Suprapubic skin (tissue), 4 donors: ENCODE results near the gene MXI1. TPM values are rescaled to one million over a fixed set of nuclear protein-coding genes. Genes with fewer than 3 reads are reported as not detected.

Source experiments
- DNase-seq, 2 donors: peaks; one replicate each; pipeline ENCODE4 v3.0.0-alpha.2; 2019; ENCODE audit warnings: low spot score in 2 of 2
- H3K27ac ChIP-seq: fragments of 200-600 bp; sonication (generic); one replicate; pipeline ENCODE4 v1.5.1; 2019
- H3K27me3 ChIP-seq: fragments of 200-600 bp; sonication (generic); one replicate; pipeline ENCODE4 v1.5.1; 2019
- H3K36me3 ChIP-seq: fragments of 200-600 bp; sonication (generic); one replicate; pipeline ENCODE4 v1.5.1; 2019
- H3K4me1 ChIP-seq: fragments of 200-600 bp; sonication (generic); one replicate; pipeline ENCODE4 v1.5.1; 2019
- H3K4me3 ChIP-seq: fragments of 200-600 bp; sonication (generic); one replicate; pipeline ENCODE4 v1.5.1; 2019; ENCODE audit warnings: mild to moderate bottlenecking
- H3K9me3 ChIP-seq: fragments of 200-600 bp; sonication (generic); one replicate; pipeline ENCODE4 v1.5.1; 2019
- CTCF ChIP-seq, 2 donors: fragments of 200-600 bp in 1 of 2; fragments of 450-650 bp in 1 of 2; sonication (generic) in 1 of 2; IDR thresholded peaks; one replicate each; pipeline ENCODE4 v1.5.1; 2016 to 2019; ENCODE audit warnings: antibody characterized with exemption in 2 of 2, mild to moderate bottlenecking in 1 of 2, moderate library complexity in 1 of 2
- EP300 ChIP-seq: sonication (generic); formaldehyde crosslinking; IDR thresholded peaks from one replicate; pipeline ENCODE4 v1.6.1; 2017; ENCODE audit warnings: antibody characterized with exemption
- POLR2A ChIP-seq, 2 donors: fragments of 450-650 bp; IDR thresholded peaks; one replicate each; pipeline ENCODE4 v1.6.1; 2017; ENCODE audit warnings: antibody characterized with exemption in 2 of 2, mild to moderate bottlenecking in 2 of 2, moderate library complexity in 2 of 2
- POLR2AphosphoS5 ChIP-seq, 3 donors: sonication (generic); formaldehyde crosslinking; IDR thresholded peaks; one replicate each; pipeline ENCODE4 v1.6.1; 2017; ENCODE audit warnings: antibody characterized with exemption in 3 of 3
- WGBS: methylation state at CpG from one replicate; pipeline ENCODE4 v1.1.5; 2018; 5-methylcytosine and 5-hydroxymethylcytosine counted together
- total RNA-seq, 4 donors: library from RNA; depleted of rRNA; stranded (reverse); fragments of >200 nt; gene quantifications; one replicate each; pipeline ENCODE4 v1.1.0, GENCODE V29; 2016

The MXI1 gene
- total RNA-seq, 4 donors from 2014 or later = 64.3 to 77.9 (median 70.9) TPM

GRCh38 chr10:110163192-110163773 lies 44.1 kb upstream of the MXI1 start:
- Histone ChIP-seq H3K4me1 (peaks cover 5% of the 10 kb centered on the region), H3K4me3 (no peak overlapping the region), H3K27ac (no peak overlapping the region), H3K9me3 (no peaks in the 10 kb centered on the region), H3K27me3 (peaks cover 35% of the 10 kb centered on the region), H3K36me3 (no peaks in the 10 kb centered on the region)
- TF ChIP-seq POLR2AphosphoS5 (IDR thresholded peaks at IDR 0.05) = no peak
- no peak for TF ChIP-seq EP300
- no peak for TF ChIP-seq CTCF (IDR thresholded peaks at IDR 0.05)
- no peak for TF ChIP-seq POLR2A (IDR thresholded peaks at IDR 0.05)
- no peak for DNase-seq
- WGBS = 87% methylated on average over 5 of the region's 5 CpGs

GRCh38 chr10:110163841-110164240 lies 43.6 kb upstream of the MXI1 start:
- no peaks in the 10 kb centered on the region for H3K36me3 ChIP-seq
- 52% methylated on average over 4 of the region's 4 CpGs for WGBS
- H3K4me3 ChIP-seq = no peak overlapping the region
- peaks cover 40% of the 10 kb centered on the region for H3K27me3 ChIP-seq
- no peak for TF ChIP-seq POLR2AphosphoS5 (IDR thresholded peaks at IDR 0.05)
- TF ChIP-seq CTCF (IDR thresholded peaks at IDR 0.05) = no peak
- TF ChIP-seq EP300 = no peak
- TF ChIP-seq POLR2A (IDR thresholded peaks at IDR 0.05) = no peak
- DNase-seq = peak in 1 of 2 donors; percentile 16
- H3K9me3 ChIP-seq = no peaks in the 10 kb centered on the region
- peaks cover 9% of the 10 kb centered on the region for H3K4me1 ChIP-seq
- no peak overlapping the region for H3K27ac ChIP-seq

GRCh38 chr10:110165239-110165638 lies 42.2 kb upstream of the MXI1 start:
- H3K9me3 ChIP-seq = no peaks in the 10 kb centered on the region
- H3K4me1 ChIP-seq = peaks cover 12% of the 10 kb centered on the region
- WGBS = 91% methylated on average over 6 of the region's 6 CpGs
- H3K36me3 ChIP-seq = no peaks in the 10 kb centered on the region
- TF ChIP-seq CTCF (IDR thresholded peaks at IDR 0.05) = no peak
- no peak for TF ChIP-seq EP300
- TF ChIP-seq POLR2AphosphoS5 (IDR thresholded peaks at IDR 0.05) = no peak
- no peak for TF ChIP-seq POLR2A (IDR thresholded peaks at IDR 0.05)
- peaks cover 53% of the 10 kb centered on the region for H3K27me3 ChIP-seq
- no peak overlapping the region for H3K4me3 ChIP-seq
- H3K27ac ChIP-seq = no peak overlapping the region
- peak in 1 of 2 donors; percentile 24 for DNase-seq

GRCh38 chr10:110167149-110167548 lies 40.3 kb upstream of the MXI1 start:
- H3K9me3 ChIP-seq = no peaks in the 10 kb centered on the region
- H3K27ac ChIP-seq = no peak overlapping the region
- no peak for TF ChIP-seq POLR2A (IDR thresholded peaks at IDR 0.05)
- no peak for TF ChIP-seq EP300
- DNase-seq = peak in 1 of 2 donors; percentile 15
- peaks cover 58% of the 10 kb centered on the region for H3K27me3 ChIP-seq
- H3K4me1 ChIP-seq = peaks cover 18% of the 10 kb centered on the region
- WGBS = 88% methylated on average over 7 of the region's 7 CpGs
- no peak overlapping the region for H3K4me3 ChIP-seq
- H3K36me3 ChIP-seq = no peaks in the 10 kb centered on the region

- H3K27me3 ChIP-seq = peaks cover 60% of the 10 kb centered on the region
- H3K27ac ChIP-seq = no peak overlapping the region
- WGBS = 9% methylated on average over 8 of the region's 10 CpGs
- peak in 1 of 2 donors; percentile 72 for DNase-seq
- peaks cover 18% of the 10 kb centered on the region for H3K4me1 ChIP-seq
- TF ChIP-seq CTCF (IDR thresholded peaks at IDR 0.05) = no peak
- no peak for TF ChIP-seq EP300
- no peak for TF ChIP-seq POLR2AphosphoS5 (IDR thresholded peaks at IDR 0.05)
- TF ChIP-seq POLR2A (IDR thresholded peaks at IDR 0.05) = no peak
- no peak overlapping the region for H3K4me3 ChIP-seq
- H3K36me3 ChIP-seq = no peaks in the 10 kb centered on the region
- no peaks in the 10 kb centered on the region for H3K9me3 ChIP-seq
Measured at GRCh38 chr10:110168601-110169481, 38.6 kb upstream of the MXI1 start.
